Upper lobe of left lung (tissue), 6 donors: Measurements from ENCODE around the gene FBXL20. TPM values are rescaled to one million over a fixed set of nuclear protein-coding genes. Genes with fewer than 3 reads are reported as not detected.

Experiments
- ATAC-seq, 2 donors: fragments of 200-7000 bp; cut with Tn5 transposase; one replicate each; pipeline ENCODE4 v1.9.1; 2022; ENCODE audit warnings: mild to moderate bottlenecking in 2 of 2, moderate library complexity in 2 of 2; ENCODE audit not compliant: low FRiP score in 2 of 2
- DNase-seq, 2 donors: peaks; one replicate each; pipeline ENCODE4 v3.0.0-alpha.2; 2019 to 2020
- H3K27ac ChIP-seq, 4 donors: fragments of 200-600 bp; sonication (generic); one replicate each; pipeline ENCODE4 v1.5.1; 2016 to 2019
- H3K27me3 ChIP-seq, 4 donors: fragments of 200-600 bp; sonication (generic); one replicate each; pipeline ENCODE4 v1.5.1; 2017 to 2019
- H3K36me3 ChIP-seq, 4 donors: fragments of 200-600 bp; sonication (generic); one replicate each; pipeline ENCODE4 v1.5.1; 2016 to 2019
- H3K4me1 ChIP-seq, 4 donors: fragments of 200-600 bp; sonication (generic); one replicate each; pipeline ENCODE4 v1.5.1; 2018 to 2019
- H3K4me3 ChIP-seq, 4 donors: fragments of 200-600 bp; sonication (generic); one replicate each; pipeline ENCODE4 v1.5.1; 2017 to 2019; ENCODE audit warnings: mild to moderate bottlenecking in 2 of 4, moderate library complexity in 1 of 4
- H3K9me3 ChIP-seq, 4 donors: fragments of 200-600 bp; sonication (generic); one replicate each; pipeline ENCODE4 v1.5.1; 2018 to 2019
- CTCF ChIP-seq, 6 experiments: fragments of 450-650 bp in 4 of 6; fragments of 200-600 bp in 2 of 6; sonication (generic) in 2 of 6; IDR thresholded peaks; one replicate each; pipeline ENCODE4 v1.5.1; 2016 to 2019; ENCODE audit warnings: antibody characterized with exemption in 6 of 6
- EP300 ChIP-seq, 4 donors: sonication (generic); formaldehyde crosslinking; IDR thresholded peaks; one replicate each; pipeline ENCODE4 v1.5.1; 2017; ENCODE audit warnings: antibody characterized with exemption in 4 of 4, control low read depth in 2 of 4
- POLR2A ChIP-seq, 4 donors: fragments of 450-650 bp; IDR thresholded peaks; one replicate each; pipeline ENCODE4 v1.5.1; 2016 to 2017; ENCODE audit warnings: antibody characterized with exemption in 4 of 4, mild to moderate bottlenecking in 2 of 4
- POLR2AphosphoS5 ChIP-seq, 2 donors: sonication (generic); formaldehyde crosslinking; IDR thresholded peaks; one replicate each; pipeline ENCODE4 v1.5.1; 2017; ENCODE audit warnings: antibody characterized with exemption in 2 of 2
- WGBS, 2 donors: methylation state at CpG; one replicate each; pipeline ENCODE4 v1.1.5; 2017 to 2018; 5-methylcytosine and 5-hydroxymethylcytosine counted together
- total RNA-seq, 6 donors: library from RNA; depleted of rRNA in 4 of 6; stranded (reverse); fragments of >200 nt in 4 of 6; gene quantifications; one replicate each; pipeline versions ENCODE4 v1.1.0 to v1.2.1, GENCODE V29; 2016 to 2021
- donor health status: DM: no; HTN: no; CAD: no; lungs with moderate emphysema.
- donor health status: DM: no; HTN: yes; CAD: no; lungs with severe emphysema.

Gene FBXL20
- total RNA-seq, 6 donors from 2014 or later, result 7.6 to 53.4 (median 30.4) TPM

- Histone ChIP-seq H3K36me3 (no peaks in the 10 kb centered on the region), H3K4me1 (peaks cover 5 to 19% (median 14%) of the 10 kb centered on the region in 4 donors), H3K27ac (no peak overlapping the region), H3K9me3 (no peaks in the 10 kb centered on the region), H3K4me3 (no peak overlapping the region), H3K27me3 (peaks cover 0 to 4% (median 0%) of the 10 kb centered on the region in 4 donors)
- WGBS, 2 donors, result 11 to 17% methylated on average over 21 to 22 of the region's 22 CpGs
- TF ChIP-seq CTCF (IDR thresholded peaks at IDR 0.05), result peak; percentile 60 to 80 (median 75)
- no peak for TF ChIP-seq POLR2A (IDR thresholded peaks at IDR 0.05)
- peak; percentile 74 to 75 for ATAC-seq
- peak; percentile 73 to 87 for DNase-seq
Measured at GRCh38 chr17:39231591-39232551, 169.6 kb downstream of the FBXL20 start.

- DNase-seq, result peak in 1 of 2 donors; percentile 51
- Histone ChIP-seq H3K36me3 (no peaks in the 10 kb centered on the region), H3K4me1 (peaks cover 7 to 20% (median 17%) of the 10 kb centered on the region in 4 donors), H3K27ac (no peak overlapping the region), H3K9me3 (no peaks in the 10 kb centered on the region), H3K4me3 (no peak overlapping the region), H3K27me3 (peaks cover 0 to 9% (median 2%) of the 10 kb centered on the region in 4 donors)
- TF ChIP-seq POLR2A (IDR thresholded peaks at IDR 0.05), result no peak
- no peak for TF ChIP-seq CTCF (IDR thresholded peaks at IDR 0.05)
- no peak for TF ChIP-seq EP300 (IDR thresholded peaks at IDR 0.05)
- no peak for TF ChIP-seq POLR2AphosphoS5 (IDR thresholded peaks at IDR 0.05)
- no peak for ATAC-seq
- WGBS, 2 donors, result 33 to 49% methylated on average over 2 to 10 of the region's 10 CpGs
Measured at GRCh38 chr17:39231091-39231561, 170.3 kb downstream of the FBXL20 start.

GRCh38 chr17:39230361-39230760 is 171.1 kb downstream of the FBXL20 start:
- no peaks in the 10 kb centered on the region for H3K36me3 ChIP-seq

GRCh38 chr17:39229274-39229913 is 172.0 kb downstream of the FBXL20 start:
- ATAC-seq (peak in 1 of 2 donors; percentile 46), DNase-seq (no peak)
- 86 to 90% methylated on average over 5 to 7 of the region's 11 CpGs for WGBS, 2 donors
- peaks cover 0 to 26% (median 17%) of the 10 kb centered on the region in 4 donors for H3K27me3 ChIP-seq
- H3K4me3 ChIP-seq, result no peak overlapping the region
- no peaks in the 10 kb centered on the region for H3K36me3 ChIP-seq
- peaks cover 24 to 36% (median 33%) of the 10 kb centered on the region in 4 donors for H3K4me1 ChIP-seq
- TF ChIP-seq POLR2A (IDR thresholded peaks at IDR 0.05) (no peak), POLR2AphosphoS5 (IDR thresholded peaks at IDR 0.05) (no peak), CTCF (IDR thresholded peaks at IDR 0.05) (no peak), EP300 (IDR thresholded peaks at IDR 0.05) (no peak)
- H3K9me3 ChIP-seq, result no peaks in the 10 kb centered on the region
- no peak overlapping the region for H3K27ac ChIP-seq

More at GRCh38 chr17:39230361-39230760, 171.1 kb downstream of the FBXL20 start:
- WGBS, 2 donors, result 81 to 84% methylated on average over 1 of the region's 1 CpG
- DNase-seq (no peak), ATAC-seq (no peak)
- peaks cover 15 to 27% (median 24%) of the 10 kb centered on the region in 4 donors for H3K4me1 ChIP-seq
- no peak overlapping the region for H3K27ac ChIP-seq
- no peak overlapping the region for H3K4me3 ChIP-seq
- H3K9me3 ChIP-seq, result no peaks in the 10 kb centered on the region
- no peak for TF ChIP-seq CTCF (IDR thresholded peaks at IDR 0.05)
- TF ChIP-seq EP300 (IDR thresholded peaks at IDR 0.05), result no peak
- TF ChIP-seq POLR2AphosphoS5 (IDR thresholded peaks at IDR 0.05), result no peak
- TF ChIP-seq POLR2A (IDR thresholded peaks at IDR 0.05), result no peak
- peaks cover 0 to 17% (median 9%) of the 10 kb centered on the region in 4 donors for H3K27me3 ChIP-seq
